GM12878 (cell line): Measurements from ENCODE around the gene ATP2C2. TPM values are rescaled to one million over a fixed set of nuclear protein-coding genes. Genes with fewer than 3 reads are reported as not detected.

Experiments used
- ATAC-seq: fragments of 200-7000 bp; cut with Tn5 transposase; 3 replicates; pipeline ENCODE4 v1.9.1; 2020; ENCODE audit warnings: mild to moderate bottlenecking, moderate library complexity
- BruUV-seq: library from RNA; stranded (reverse); fragments of 400-500 nt; replicated peaks from 2 replicates; lab custom pipeline; 2021; lab: Mats Ljungman, UMichigan
- CTCF ChIA-PET: fragments of 300-600 bp; sonication (Branson Sonifier 250); formaldehyde crosslinking; extraction: SDS; loops from one replicate; lab custom pipeline; 2021; ENCODE audit warnings: inconsistent platforms; lab: Yijun Ruan, JAX
- POLR2A ChIA-PET: fragments of 350-600 bp; formaldehyde crosslinking; extraction: SDS; loops from one replicate; lab custom pipeline; 2021; ENCODE audit warnings: inconsistent platforms; lab: Charles Lee
- RAD21 ChIA-PET: fragments of 300-600 bp; sonication (Branson Sonifier 250); formaldehyde crosslinking; loops from one replicate; lab custom pipeline; 2023; ENCODE audit warnings: antibody characterized with exemption; ENCODE audit not compliant: unreplicated experiment; lab: Charles Lee
- SMC1A ChIA-PET: fragments of 300-600 bp; sonication (Branson Sonifier 250); formaldehyde crosslinking; loops from one replicate; lab custom pipeline; 2023; ENCODE audit not compliant: unreplicated experiment, uncharacterized antibody; lab: Charles Lee
- DNase-seq: peaks from one replicate; pipeline ENCODE4 v3.0.0-alpha.2; 2011; ENCODE audit warnings: low read depth, low spot score
- FAIRE-seq: peaks from 3 replicates; lab custom pipeline; 2011; peaks lifted over from hg19 to GRCh38; lab: Jason Lieb, UNC
- H2AFZ ChIP-seq: 2 replicates; pipeline ENCODE4 v1.6.0; 2011; ENCODE audit warnings: low read depth, low read length, control low read depth; ENCODE audit not compliant: control insufficient read depth
- H3K27ac ChIP-seq: 2 replicates; pipeline ENCODE4 v1.5.1; 2011; ENCODE audit warnings: control low read depth; ENCODE audit not compliant: control insufficient read depth, insufficient read depth
- H3K27me3 ChIP-seq, 2 experiments: replicated peaks in 1 of 2; 2 replicates each; pipeline versions ENCODE4 v1.6.0 to v1.6.1; 2011; ENCODE audit warnings: low read length in 1 of 2; ENCODE audit not compliant: control insufficient read depth in 2 of 2, insufficient read depth in 2 of 2
- H3K36me3 ChIP-seq, 2 experiments: 2 replicates each; pipeline ENCODE4 v1.5.1; 2011; ENCODE audit warnings: low read length in 1 of 2; ENCODE audit not compliant: control insufficient read depth in 2 of 2, insufficient read depth in 2 of 2
- H3K4me1 ChIP-seq: 2 replicates; pipeline ENCODE4 v1.6.1; 2011; ENCODE audit warnings: mild to moderate bottlenecking, low read length, moderate library complexity, mixed read lengths; ENCODE audit not compliant: control insufficient read depth, insufficient read depth
- H3K4me2 ChIP-seq: 2 replicates; pipeline ENCODE4 v1.6.0; 2011; ENCODE audit warnings: control low read depth; ENCODE audit not compliant: control insufficient read depth, insufficient read depth
- H3K4me3 ChIP-seq: fragments of 200-600 bp; sonication (generic); 2 replicates; pipeline ENCODE4 v1.5.1; 2016
- H3K79me2 ChIP-seq: 2 replicates; pipeline ENCODE4 v1.6.0; 2011; ENCODE audit warnings: low read length; ENCODE audit not compliant: control insufficient read depth, insufficient read depth
- H3K9ac ChIP-seq: 2 replicates; pipeline ENCODE4 v1.8.0; 2011; ENCODE audit warnings: low read length, control low read depth, mixed read lengths; ENCODE audit not compliant: control insufficient read depth, insufficient read depth
- H3K9me3 ChIP-seq: replicated peaks from 3 replicates; pipeline ENCODE4 v1.5.1; 2011; ENCODE audit warnings: mild to moderate bottlenecking, low read length; ENCODE audit not compliant: control insufficient read depth, insufficient read depth
- H4K20me1 ChIP-seq: 2 replicates; pipeline ENCODE4 v1.6.0; 2011; ENCODE audit not compliant: control insufficient read depth, insufficient read depth
- BACH1 ChIP-seq: fragments of 450-650 bp; IDR thresholded peaks from 2 replicates; pipeline ENCODE4 v1.6.1; 2017; ENCODE audit warnings: mild to moderate bottlenecking, borderline replicate concordance
- CBX5 ChIP-seq: sonication (generic); IDR thresholded peaks from 2 replicates; pipeline ENCODE4 v1.6.1; 2016; ENCODE audit warnings: low read depth, moderate library complexity, mild to moderate bottlenecking, inconsistent platforms
- CREB1 ChIP-seq: IDR thresholded peaks from 2 replicates; pipeline ENCODE4 v1.6.1; 2012; ENCODE audit warnings: low read depth, mild to moderate bottlenecking, inconsistent platforms
- E2F8 ChIP-seq: fragments of 450-650 bp; IDR thresholded peaks from 2 replicates; pipeline ENCODE4 v1.6.1; 2018; ENCODE audit warnings: mild to moderate bottlenecking, low read depth, moderate library complexity; ENCODE audit not compliant: partially characterized antibody
- EZH2 ChIP-seq: IDR thresholded peaks from 2 replicates; pipeline ENCODE4 v1.6.1; 2012; ENCODE audit warnings: low read depth, mild to moderate bottlenecking, control low read depth, inconsistent platforms, low read length, borderline replicate concordance; ENCODE audit not compliant: control insufficient read depth
- FOXM1 ChIP-seq: IDR thresholded peaks from 2 replicates; pipeline ENCODE4 v1.6.1; 2012; ENCODE audit warnings: low read depth, mild to moderate bottlenecking, inconsistent platforms, low read length, moderate library complexity
- GABPA ChIP-seq: IDR thresholded peaks from 2 replicates; pipeline ENCODE4 v1.6.1; 2014; ENCODE audit warnings: antibody characterized with exemption, low read depth, mild to moderate bottlenecking, inconsistent platforms
- HSF1 ChIP-seq: fragments of 150-350 bp; IDR thresholded peaks from 2 replicates; pipeline ENCODE4 v1.6.1; 2014; ENCODE audit warnings: mild to moderate bottlenecking, low read depth, low read length
- KDM1A ChIP-seq: fragments of 200-600 bp; sonication (generic); IDR thresholded peaks from 2 replicates; pipeline ENCODE4 v1.6.1; 2016; ENCODE audit warnings: borderline replicate concordance
- MEF2B ChIP-seq: fragments of 450-650 bp; IDR thresholded peaks from 2 replicates; pipeline ENCODE4 v1.6.1; 2018; ENCODE audit warnings: mild to moderate bottlenecking, moderate library complexity; ENCODE audit not compliant: partially characterized antibody, poor library complexity, severe bottlenecking
- PML ChIP-seq: IDR thresholded peaks from 2 replicates; pipeline ENCODE4 v1.6.1; 2012; ENCODE audit warnings: low read length, inconsistent platforms
- REST ChIP-seq: IDR thresholded peaks from 2 replicates; pipeline ENCODE4 v1.6.1; 2012; ENCODE audit warnings: mild to moderate bottlenecking, low read depth, low read length
- SMAD1 ChIP-seq: fragments of 450-650 bp; IDR thresholded peaks from 2 replicates; pipeline ENCODE4 v1.6.1; 2018; ENCODE audit warnings: mild to moderate bottlenecking, low read depth; ENCODE audit not compliant: partially characterized antibody
- TCF3 ChIP-seq: IDR thresholded peaks from 2 replicates; pipeline ENCODE4 v1.6.1; 2012; ENCODE audit warnings: low read depth, mild to moderate bottlenecking, low read length, borderline replicate concordance; ENCODE audit not compliant: insufficient read depth
- ZNF274 ChIP-seq: IDR thresholded peaks from one replicate; pipeline ENCODE4 v1.8.0; 2011; ENCODE audit not compliant: insufficient read length, insufficient read depth
- ZNF622 ChIP-seq: fragments of 450-650 bp; IDR thresholded peaks from 2 replicates; pipeline ENCODE4 v1.6.1; 2017; ENCODE audit warnings: mild to moderate bottlenecking, inconsistent platforms
- WGBS: methylation state at CpG from one replicate; pipeline ENCODE4 v1.1.6; 2016; ENCODE audit warnings: low lambda C conversion rate; ENCODE audit not compliant: insufficient replicate concordance, insufficient coverage; ENCODE audit errors: missing lambda C conversion rate; 5-methylcytosine and 5-hydroxymethylcytosine counted together
- in situ Hi-C: fragments of 300-500 bp; cut with MboI; formaldehyde crosslinking; loops from 9 replicates; pipeline ENCODE4 v1.14.3; 2018; ENCODE audit warnings: mixed read lengths
- intact Hi-C: fragments of 100-400 bp; cut with micrococcal nuclease; formaldehyde crosslinking; loops from one replicate; pipeline ENCODE4 v1.14.2; 2022; ENCODE audit not compliant: unreplicated experiment
- polyA plus RNA-seq, 11 experiments: library from polyadenylated mRNA; depleted of rRNA in 4 of 11; unstranded in 6 of 11; stranded (reverse) in 5 of 11; fragments of >200 nt; fragmentation: Nextera tagmentation in 4 of 11; fragmentation: Illumina TruSeq in 1 of 11; extraction: Ambion mirVana in 4 of 11; extraction: Trizol in 1 of 11; gene quantifications; 1 replicate in 1 of 11; 2 replicates in 10 of 11; pipeline versions ENCODE4 v1.2.1 to v1.2.3, GENCODE V29; 2011 to 2016; ENCODE audit warnings: inconsistent platforms in 2 of 11, missing spikeins in 2 of 11, low read depth in 1 of 11
- total RNA-seq, 4 experiments: library from RNA; depleted of rRNA in 3 of 4; stranded (reverse); fragments of >200 nt in 3 of 4; fragmentation: Illumina TruSeq in 1 of 4; extraction: Trizol in 1 of 4; gene quantifications; 2 replicates each; pipeline versions ENCODE4 v1.2.1 to v1.2.3, GENCODE V29; 2013 to 2021

Gene ATP2C2
- total and polyA plus RNA-seq, 10 of the 15 experiments (the other 5 are each of a cell fraction or from before 2014, with no cell fraction given) = 0.05 to 0.19 TPM; not detected in 8

GRCh38 chr16:84321932-84322331 is 46.4 kb upstream of the ATP2C2 start:
- H3K36me3 ChIP-seq = no peaks in the 10 kb centered on the region
- no peak overlapping the region for H3K27ac ChIP-seq
- no peaks in the 10 kb centered on the region; the same call in 2 of the 3 replicates for H3K9me3 ChIP-seq
- H3K4me3 ChIP-seq = no peak overlapping the region
- in situ Hi-C loops (no loop called here), intact Hi-C loops (no loop called here)
- no peak overlapping the region for H2AFZ ChIP-seq
- BruUV-seq = no TSS peak
- RAD21 ChIA-PET = no interaction called here
- DNase-seq (no peak), ATAC-seq (no peak), FAIRE-seq (no peak)
- no peak overlapping the region for H3K4me2 ChIP-seq
- POLR2A ChIA-PET = no interaction called here
- no peak overlapping the region for H3K9ac ChIP-seq
- no peaks in the 10 kb centered on the region for H3K79me2 ChIP-seq
- SMC1A ChIA-PET = no interaction called here
- H4K20me1 ChIP-seq = no peaks in the 10 kb centered on the region
- CTCF ChIA-PET = no interaction called here
- H3K4me1 ChIP-seq = no peaks in the 10 kb centered on the region
- peaks cover 0 to 1% of the 10 kb centered on the region in 2 experiments; a peak in 1 of 4 replicates for H3K27me3 ChIP-seq
- 0% methylated on average over 4 of the region's 4 CpGs for WGBS
- TF ChIP-seq SMAD1 (no peak), PML (no peak), CREB1 (no peak), REST (no peak), HSF1 (no peak), FOXM1 (no peak), GABPA (no peak), MEF2B (no peak), ZNF274 (no peak), E2F8 (no peak), BACH1 (no peak), KDM1A (no peak), TCF3 (no peak), ZNF622 (no peak), CBX5 (no peak), EZH2 (no peak)
